ENCODE data around the gene OR51D1.

The OR51D1 gene

GRCh38 chr11:4642043-4642442 is 4.8 kb downstream of the OR51D1 start:
- no peak for DNase-seq
- in situ Hi-C loops (cut with MboI; ENCODE audit: low pct_unique_long_range_greater_than_20kb, low sequenced_read_pairs) = loop anchor here (25.0 kb wide), 1 partner anchor 370 kb away; no protein-coding TSS in a partner anchor

GRCh38 chr11:4643076-4643475 is 5.8 kb downstream of the OR51D1 start:
- in situ Hi-C loops (cut with MboI; ENCODE audit: low pct_unique_long_range_greater_than_20kb, low sequenced_read_pairs) = loop anchor here (25.0 kb wide), 1 partner anchor 369 kb away; no protein-coding TSS in a partner anchor
- no peak for DNase-seq

- DNase-seq = no peak
- in situ Hi-C loops (cut with MboI; ENCODE audit: low pct_unique_long_range_greater_than_20kb, low sequenced_read_pairs) = loop anchor here (25.0 kb wide), 1 partner anchor 369 kb away; no protein-coding TSS in a partner anchor
Observed at GRCh38 chr11:4643682-4644081, 6.4 kb downstream of the OR51D1 start, which contains the start of gene OR51E1. OR51E1 (plus strand) TSS chr11:4643982; CDS start chr11:4652527, 8,545 bp downstream.

- DNase-seq = no peak
- in situ Hi-C loops (cut with MboI; ENCODE audit: low pct_unique_long_range_greater_than_20kb, low sequenced_read_pairs) = loop anchor here (25.0 kb wide), 1 partner anchor 368 kb away; no protein-coding TSS in a partner anchor
Observed at GRCh38 chr11:4644233-4644632, 7.0 kb downstream of the OR51D1 start.

- in situ Hi-C loops (cut with MboI; ENCODE audit: low pct_unique_long_range_greater_than_20kb, low sequenced_read_pairs) = loop anchor here (25.0 kb wide), 1 partner anchor 366 kb away; no protein-coding TSS in a partner anchor
- DNase-seq = no peak
Observed at GRCh38 chr11:4645974-4646373, 8.7 kb downstream of the OR51D1 start.

GRCh38 chr11:4647766-4648165 is 10.5 kb downstream of the OR51D1 start:
- DNase-seq = no peak
- in situ Hi-C loops (cut with MboI; ENCODE audit: low pct_unique_long_range_greater_than_20kb, low sequenced_read_pairs) = loop anchor here (25.0 kb wide), 1 partner anchor 365 kb away; no protein-coding TSS in a partner anchor

GRCh38 chr11:4654635-4655369 is 17.5 kb downstream of the OR51D1 start:
- in situ Hi-C loops (cut with MboI; ENCODE audit: low pct_unique_long_range_greater_than_20kb, low sequenced_read_pairs) = no loop called here
- DNase-seq = no peak

GRCh38 chr11:4658629-4659445 is 21.6 kb downstream of the OR51D1 start:
- no peak for DNase-seq
- in situ Hi-C loops (cut with MboI; ENCODE audit: low pct_unique_long_range_greater_than_20kb, low sequenced_read_pairs) = no loop called here

GRCh38 chr11:4662876-4663275 is 25.6 kb downstream of the OR51D1 start:
- in situ Hi-C loops (cut with MboI; ENCODE audit: low pct_unique_long_range_greater_than_20kb, low sequenced_read_pairs) = no loop called here
- DNase-seq = no peak

GRCh38 chr11:4664183-4664582 is 26.9 kb downstream of the OR51D1 start:
- in situ Hi-C loops (cut with MboI; ENCODE audit: low pct_unique_long_range_greater_than_20kb, low sequenced_read_pairs) = no loop called here
- DNase-seq = no peak

GRCh38 chr11:4664786-4665185 is 27.5 kb downstream of the OR51D1 start:
- in situ Hi-C loops (cut with MboI; ENCODE audit: low pct_unique_long_range_greater_than_20kb, low sequenced_read_pairs) = no loop called here
- no peak for DNase-seq

- no peak for DNase-seq
- in situ Hi-C loops (cut with MboI; ENCODE audit: low pct_unique_long_range_greater_than_20kb, low sequenced_read_pairs) = no loop called here
Observed at GRCh38 chr11:4665424-4665823, 28.1 kb downstream of the OR51D1 start.

GRCh38 chr11:4671741-4672140 is 34.5 kb downstream of the OR51D1 start:
- in situ Hi-C loops (cut with MboI; ENCODE audit: low pct_unique_long_range_greater_than_20kb, low sequenced_read_pairs) = no loop called here
- no peak for DNase-seq

GRCh38 chr11:4672470-4672869 is 35.2 kb downstream of the OR51D1 start:
- no peak for DNase-seq
- in situ Hi-C loops (cut with MboI; ENCODE audit: low pct_unique_long_range_greater_than_20kb, low sequenced_read_pairs) = no loop called here

- in situ Hi-C loops (cut with MboI; ENCODE audit: low pct_unique_long_range_greater_than_20kb, low sequenced_read_pairs) = no loop called here
- no peak for DNase-seq
Observed at GRCh38 chr11:4673781-4674180, 36.5 kb downstream of the OR51D1 start.

- no peak for DNase-seq
- in situ Hi-C loops (cut with MboI; ENCODE audit: low pct_unique_long_range_greater_than_20kb, low sequenced_read_pairs) = no loop called here
Observed at GRCh38 chr11:4677948-4678347, 40.7 kb downstream of the OR51D1 start.

- in situ Hi-C loops (cut with MboI; ENCODE audit: low pct_unique_long_range_greater_than_20kb, low sequenced_read_pairs) = no loop called here
- no peak for DNase-seq
Observed at GRCh38 chr11:4680341-4680740, 43.1 kb downstream of the OR51D1 start.

- no peak for DNase-seq
- in situ Hi-C loops (cut with MboI; ENCODE audit: low pct_unique_long_range_greater_than_20kb, low sequenced_read_pairs) = no loop called here
Observed at GRCh38 chr11:4682623-4683419, 45.5 kb downstream of the OR51D1 start.

GRCh38 chr11:4684631-4685285 is 47.5 kb downstream of the OR51D1 start:
- in situ Hi-C loops (cut with MboI; ENCODE audit: low pct_unique_long_range_greater_than_20kb, low sequenced_read_pairs) = no loop called here

More at GRCh38 chr11:4684631-4685285, 47.5 kb downstream of the OR51D1 start:
- DNase-seq = no peak

All from KBM-7 (cell line).